ENCODE measurements around the gene MYH11.
A peak's percentile ranks its signal among the peaks of the same experiment; 100 is the strongest.

Gene MYH11

DNA sequence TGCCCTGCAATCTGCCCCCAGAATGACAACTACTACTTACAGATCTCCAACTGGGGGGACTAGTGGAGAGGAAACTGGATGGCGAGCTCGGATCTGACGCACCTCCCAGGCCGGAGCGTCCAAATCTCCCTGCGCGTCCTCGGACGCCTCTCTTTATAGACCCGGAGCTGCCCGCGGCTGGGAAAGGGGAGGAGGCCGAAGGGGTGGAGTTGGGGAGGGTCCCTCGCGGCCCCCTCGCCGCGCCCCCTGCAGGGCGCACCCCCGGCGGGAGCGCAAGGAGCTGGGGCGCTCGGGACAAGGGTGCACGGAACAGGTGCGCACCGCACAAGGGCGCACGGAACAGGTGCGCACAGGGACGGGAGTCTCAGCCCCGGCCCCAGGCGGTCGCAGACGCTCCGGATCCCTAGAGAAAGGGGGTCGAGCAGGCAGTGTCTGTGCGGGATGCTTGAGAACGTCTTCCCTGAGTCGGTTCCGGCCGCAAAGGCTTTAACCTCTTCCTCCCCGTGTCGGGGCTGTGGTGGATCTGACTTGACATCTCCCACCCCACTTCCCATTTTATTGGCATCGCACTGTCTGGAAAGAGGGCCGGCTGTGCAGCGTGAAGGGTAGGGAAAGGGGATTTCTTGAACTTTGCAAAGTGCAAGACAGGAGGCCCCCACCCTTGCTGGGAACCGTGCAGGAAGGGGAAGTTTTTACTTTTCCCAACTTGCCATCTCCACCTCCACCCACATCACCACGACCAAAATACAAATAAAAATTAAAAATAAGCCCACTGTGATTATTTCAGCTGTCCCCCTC lies at the start of gene MYH11:
Gene MYH11, minus strand, starts transcription at position 128 of the 798 bp plus-strand sequence. CDS start 18,776 bp downstream, outside the sequence.
- DNase-seq, result no peak

DNA sequence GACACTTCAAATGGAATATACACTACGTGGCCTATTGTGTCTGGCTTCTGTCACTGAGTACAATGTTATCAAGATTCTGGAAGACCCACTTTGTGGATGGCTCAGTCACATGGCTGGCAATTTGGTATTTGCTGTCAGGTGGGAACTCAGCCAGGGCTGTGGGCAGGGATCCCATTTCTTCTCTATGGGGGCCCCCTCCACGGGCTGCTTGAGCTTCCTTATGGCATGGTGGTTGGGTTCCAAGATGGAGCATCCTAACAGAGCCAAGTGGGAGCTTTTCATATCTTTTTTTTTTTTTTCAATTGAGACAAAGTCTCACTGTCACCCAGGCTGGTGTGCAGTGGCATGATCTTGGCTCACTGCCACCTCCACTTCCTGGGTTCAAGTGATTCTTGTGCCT lies 49.6 kb upstream of the MYH11 start:
- DNase-seq, result no peak

- DNase-seq, result no peak
Observed at GRCh38 chr16:15903960-15904359, 47.1 kb upstream of the MYH11 start.

DNA sequence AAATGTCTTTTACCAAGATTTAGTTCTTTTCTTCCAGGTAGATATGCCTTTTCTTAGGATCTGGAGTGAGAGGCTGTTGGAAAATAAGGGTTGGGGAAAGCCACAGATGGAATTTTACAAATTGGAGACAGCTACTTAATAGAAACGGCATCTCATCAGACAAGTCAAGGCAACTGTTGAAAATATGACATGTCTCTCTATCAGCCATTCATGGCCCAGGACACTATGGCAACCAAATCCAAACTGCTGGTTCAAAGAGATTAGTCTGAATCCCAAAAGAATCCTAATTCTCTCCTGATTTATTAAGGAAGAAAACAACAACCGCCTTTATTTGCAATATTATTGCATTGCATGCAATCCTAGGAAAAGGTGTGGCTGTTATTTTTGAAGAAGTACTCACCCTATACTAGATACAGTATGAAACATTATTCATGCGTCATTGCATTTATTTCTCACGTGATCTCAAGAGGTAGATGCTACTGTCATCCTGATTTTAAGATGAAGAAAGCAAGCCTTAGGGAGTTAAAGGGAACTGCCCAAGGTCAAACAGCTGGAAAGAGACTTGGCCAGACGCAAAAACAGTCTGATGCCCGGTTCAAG lies 44.2 kb upstream of the MYH11 start:
- no peak for DNase-seq

GRCh38 chr16:15900357-15900756 lies 43.5 kb upstream of the MYH11 start:
- DNase-seq, result no peak

DNA sequence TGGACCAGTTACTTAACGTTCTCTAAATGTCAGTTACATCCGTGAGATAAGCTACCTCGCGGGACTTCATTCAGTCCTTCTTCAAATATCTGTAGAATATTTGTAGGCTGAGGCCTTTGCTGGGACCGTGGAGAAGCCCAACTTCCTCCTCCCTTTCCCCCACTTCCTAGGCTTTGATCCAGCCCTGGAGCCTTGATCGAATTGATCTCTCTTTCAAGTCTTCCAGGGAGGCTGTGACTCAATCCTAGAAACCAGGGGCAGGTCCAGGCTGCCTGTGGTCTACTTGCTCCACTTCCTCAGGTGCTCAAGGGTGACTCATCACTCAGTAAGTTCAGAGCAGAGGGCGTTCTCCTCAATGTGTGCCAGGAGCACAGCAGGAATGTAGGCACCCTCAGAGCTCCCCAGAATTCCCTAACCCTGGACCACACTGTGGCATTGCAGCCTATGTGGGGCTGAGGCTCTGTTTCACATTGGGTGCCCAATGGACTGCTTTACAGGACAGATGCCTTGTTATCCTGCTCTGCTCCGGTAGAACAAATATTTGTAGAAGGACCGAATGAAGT lies 42.8 kb upstream of the MYH11 start:
- DNase-seq, result no peak

DNA sequence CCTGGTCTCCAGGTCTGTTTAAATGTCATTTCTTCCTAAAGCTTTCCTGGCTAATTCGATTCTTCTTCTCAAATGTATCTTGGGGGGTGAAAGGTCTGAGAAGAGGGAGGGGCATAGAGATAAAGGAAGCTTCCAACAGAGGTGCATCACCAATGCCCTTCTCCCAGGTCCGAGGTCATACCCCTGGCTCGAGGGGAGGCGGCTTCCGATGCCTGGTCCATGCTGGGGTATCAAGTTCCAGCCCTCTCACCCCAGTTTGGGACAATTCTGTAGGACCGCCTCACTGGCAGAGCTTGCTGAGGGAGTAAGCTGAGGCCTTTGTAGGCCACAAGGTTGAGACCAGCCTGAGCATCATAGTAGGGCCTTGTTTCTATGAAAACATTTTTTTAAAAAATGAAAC lies 41.8 kb upstream of the MYH11 start:
- no peak for DNase-seq

- no peak for DNase-seq
Observed at GRCh38 chr16:15897834-15898254, 41.0 kb upstream of the MYH11 start.

DNA sequence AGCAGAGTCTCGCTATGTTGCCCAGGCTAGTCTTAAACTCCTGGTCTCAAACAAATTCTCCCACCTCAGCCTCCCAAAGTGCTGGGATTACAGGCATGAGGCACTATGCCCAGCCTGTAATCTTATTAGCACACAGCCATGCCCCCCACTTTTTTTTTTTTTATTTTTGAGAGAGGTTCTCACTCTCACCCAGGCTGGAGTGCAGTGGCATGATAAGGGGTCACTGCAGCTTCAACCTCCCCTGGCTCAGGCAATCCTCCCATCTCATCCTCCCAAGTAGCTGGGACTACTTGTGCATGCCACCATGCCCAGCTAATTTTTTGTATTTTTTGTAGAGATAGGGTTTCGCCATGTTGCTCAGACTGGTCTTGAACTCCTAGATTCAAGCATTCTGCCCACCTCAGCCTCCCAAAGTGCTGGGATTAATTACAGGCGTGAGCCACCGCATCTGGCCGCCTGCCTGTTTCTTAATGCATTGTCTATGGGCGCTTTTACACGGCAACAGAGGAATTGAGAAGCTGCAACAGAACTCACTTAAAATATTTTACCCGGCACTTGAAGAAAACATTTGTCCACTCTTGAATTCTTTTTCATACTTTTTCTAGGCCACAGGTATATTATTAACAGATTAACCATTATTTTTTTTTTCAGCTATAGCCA lies 40.4 kb upstream of the MYH11 start:
- DNase-seq, result no peak

GRCh38 chr16:15894571-15895374 lies 37.9 kb upstream of the MYH11 start:
- no peak for DNase-seq

- DNase-seq, result no peak
Observed at GRCh38 chr16:15891508-15891907, 34.7 kb upstream of the MYH11 start.

GRCh38 chr16:15888072-15888976 lies 31.5 kb upstream of the MYH11 start, which contains the start of gene CEP20:
CEP20 (minus strand) TSS chr16:15888603; CDS start chr16:15888585, 18 bp downstream.
- DNase-seq, result peak; percentile 98

DNA sequence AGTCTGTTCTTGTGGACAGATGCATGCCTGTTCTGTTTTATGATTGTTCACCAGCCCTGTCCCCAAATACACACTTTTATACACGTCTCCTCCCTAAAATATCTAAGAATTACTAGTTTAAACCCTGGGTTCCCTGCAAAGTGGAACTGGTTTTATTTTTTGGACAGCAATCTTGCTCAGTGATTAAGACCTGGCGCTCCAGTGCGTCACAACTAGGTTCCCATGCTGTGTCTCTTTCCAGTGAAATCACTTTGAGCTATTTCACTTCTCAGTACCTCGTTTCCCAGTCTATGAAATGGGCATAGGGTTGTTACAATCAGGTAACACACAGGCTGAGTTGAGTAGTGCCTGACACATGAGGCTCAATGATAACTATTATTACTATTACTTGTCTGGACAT lies 30.5 kb upstream of the MYH11 start:
- DNase-seq, result no peak

DNA sequence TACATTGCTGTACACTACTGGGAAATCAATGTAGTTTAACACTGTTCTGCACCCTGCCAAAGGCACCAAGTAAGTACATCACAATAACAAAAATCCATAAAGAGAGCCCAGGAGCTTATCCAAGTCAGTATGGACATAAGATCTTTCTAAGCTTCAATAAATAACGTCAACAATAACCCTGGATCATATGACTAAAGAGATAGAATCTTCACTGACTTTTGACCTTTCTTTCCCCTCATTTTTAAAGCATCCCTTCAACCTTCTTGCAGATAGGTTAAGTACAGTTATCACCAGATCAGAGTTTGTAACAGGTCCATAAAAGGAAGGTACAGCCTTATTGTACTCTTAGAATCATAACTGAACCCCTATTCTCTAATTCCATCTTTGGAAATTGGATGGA lies 29.2 kb upstream of the MYH11 start:
- no peak for DNase-seq

- no peak for DNase-seq
Observed at GRCh38 chr16:15885560-15886001, 28.8 kb upstream of the MYH11 start.

DNA sequence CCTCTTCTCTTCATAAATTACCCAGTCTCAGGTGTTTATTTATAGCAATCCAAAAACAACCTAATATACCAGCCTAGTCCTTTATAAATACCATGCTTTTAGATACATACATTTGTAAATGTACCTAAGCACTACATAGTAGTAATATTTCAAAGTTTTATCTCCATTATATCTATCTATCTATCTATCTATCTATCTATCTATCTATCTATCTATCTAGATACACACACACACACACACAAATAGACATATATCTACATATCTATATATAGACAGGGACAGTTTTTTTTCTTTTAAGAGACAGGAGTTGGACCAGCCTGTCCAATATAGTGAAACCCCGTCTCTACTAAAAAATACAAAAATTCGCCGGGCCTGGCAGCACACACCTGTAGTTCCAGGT lies 25.7 kb upstream of the MYH11 start:
- DNase-seq, result no peak

- DNase-seq, result no peak
Observed at GRCh38 chr16:15881794-15882379, 25.1 kb upstream of the MYH11 start.

- no peak for DNase-seq
Observed at GRCh38 chr16:15880434-15881308, 23.8 kb upstream of the MYH11 start.

DNA sequence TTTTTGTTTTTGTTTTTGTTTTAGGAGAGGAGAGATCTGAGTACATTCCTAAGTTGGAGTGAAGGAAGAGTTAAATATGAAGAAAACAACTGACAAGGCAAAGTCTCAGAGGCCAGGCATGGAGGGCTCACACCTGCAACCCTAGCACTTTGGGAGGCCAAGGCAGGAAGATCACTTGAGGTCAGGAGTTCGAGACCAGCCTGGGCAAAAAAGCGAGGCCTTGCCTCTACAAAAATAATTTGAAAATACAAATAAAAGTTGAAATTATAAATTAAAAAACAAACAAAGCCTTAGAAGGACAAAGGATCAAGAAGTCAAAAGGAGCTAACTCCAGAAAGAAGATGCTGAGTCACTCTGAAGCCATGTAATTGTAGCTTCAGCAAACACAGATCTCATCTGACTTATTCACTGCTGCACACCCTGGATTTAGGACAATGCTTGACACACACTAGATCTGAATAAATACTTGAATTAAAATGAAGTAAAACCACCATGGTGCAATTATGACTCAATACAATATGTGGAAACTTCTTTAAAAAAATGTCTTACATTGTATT lies 22.5 kb upstream of the MYH11 start:
- no peak for DNase-seq

- DNase-seq, result no peak
Observed at GRCh38 chr16:15876503-15876902, 19.7 kb upstream of the MYH11 start.
